NCI-H748 (cell line): ENCODE measurements around the gene RCN1.
"Not testable (repeated sequence)": the region's sequence is repeated elsewhere in the genome, so short reads cannot be mapped to it uniquely, and the experiment has no call there.

ENCODE experiments used
- DNase-seq: peaks from one replicate; lab custom pipeline; 2025; ENCODE audit not compliant: unreplicated experiment; lab: John Stamatoyannopoulos, UW

The RCN1 gene

GRCh38 chr11:32109592-32109991 lies 18.7 kb downstream of the RCN1 start:
- no peak for DNase-seq

- DNase-seq, result no peak
Measured at GRCh38 chr11:32110795-32111194, 19.9 kb downstream of the RCN1 start.

GRCh38 chr11:32113200-32113919 lies 22.5 kb downstream of the RCN1 start:
- DNase-seq, result peak; percentile 73

GRCh38 chr11:32113920-32114203 lies 23.0 kb downstream of the RCN1 start:
- DNase-seq, result no peak

- no peak for DNase-seq
Measured at GRCh38 chr11:32115446-32115845, 24.6 kb downstream of the RCN1 start.

- DNase-seq, result no peak
Measured at GRCh38 chr11:32116668-32117067, 25.8 kb downstream of the RCN1 start.

GRCh38 chr11:32118025-32118974 lies 27.4 kb downstream of the RCN1 start:
- DNase-seq, result no peak

GRCh38 chr11:32119139-32119538 lies 28.3 kb downstream of the RCN1 start:
- not testable (repeated sequence) for DNase-seq

- no peak for DNase-seq
Measured at GRCh38 chr11:32121012-32121411, 30.1 kb downstream of the RCN1 start.

- no peak for DNase-seq
Measured at GRCh38 chr11:32122200-32122599, 31.3 kb downstream of the RCN1 start.

GRCh38 chr11:32131321-32131720 lies 40.4 kb downstream of the RCN1 start:
- DNase-seq, result no peak

GRCh38 chr11:32136657-32137056 lies 45.8 kb downstream of the RCN1 start:
- DNase-seq, result no peak

GRCh38 chr11:32137263-32137662 lies 46.4 kb downstream of the RCN1 start:
- no peak for DNase-seq

- no peak for DNase-seq
Measured at GRCh38 chr11:32137869-32138268, 47.0 kb downstream of the RCN1 start.

- no peak for DNase-seq
Measured at GRCh38 chr11:32138902-32139301, 48.0 kb downstream of the RCN1 start.

- no peak for DNase-seq
Measured at GRCh38 chr11:32139896-32140520, 49.1 kb downstream of the RCN1 start.

GRCh38 chr11:32141745-32142546 lies 51.1 kb downstream of the RCN1 start:
- no peak for DNase-seq

- no peak for DNase-seq
Measured at GRCh38 chr11:32143378-32143777, 52.5 kb downstream of the RCN1 start.

GRCh38 chr11:32145282-32145681 lies 54.4 kb downstream of the RCN1 start:
- no peak for DNase-seq

- DNase-seq, result no peak
Measured at GRCh38 chr11:32148895-32149294, 58.0 kb downstream of the RCN1 start.

GRCh38 chr11:32149748-32150147 lies 58.9 kb downstream of the RCN1 start:
- no peak for DNase-seq
